CD1c-positive myeloid dendritic cell (primary cell): ENCODE data around the gene NDUFS6.
"Not testable (repeated sequence)": the region's sequence is repeated elsewhere in the genome, so short reads cannot be mapped to it uniquely, and the experiment has no call there.

ENCODE experiments used
- DNase-seq: peaks from one replicate; pipeline ENCODE4 v3.0.0-alpha.2; 2016; ENCODE audit errors: extremely low spot score

Gene NDUFS6

GRCh38 chr5:1782385-1783215 is 18.6 kb upstream of the NDUFS6 start:
- no peak for DNase-seq

- no peak for DNase-seq
Measured at GRCh38 chr5:1783216-1783554, 18.0 kb upstream of the NDUFS6 start.

GRCh38 chr5:1784197-1785050 is 16.8 kb upstream of the NDUFS6 start:
- no peak for DNase-seq

- no peak for DNase-seq
Measured at GRCh38 chr5:1785062-1785461, 16.1 kb upstream of the NDUFS6 start.

- DNase-seq, result no peak
Measured at GRCh38 chr5:1785984-1786383, 15.2 kb upstream of the NDUFS6 start.

GRCh38 chr5:1786621-1787471 is 14.4 kb upstream of the NDUFS6 start:
- DNase-seq, result no peak

GRCh38 chr5:1787472-1788047 is 13.6 kb upstream of the NDUFS6 start:
- DNase-seq, result no peak

- DNase-seq, result no peak
Measured at GRCh38 chr5:1788200-1788599, 13.0 kb upstream of the NDUFS6 start.

- no peak for DNase-seq
Measured at GRCh38 chr5:1788828-1789227, 12.4 kb upstream of the NDUFS6 start.

GRCh38 chr5:1789438-1789833 is 11.8 kb upstream of the NDUFS6 start:
- DNase-seq, result not testable (repeated sequence)

- DNase-seq, result no peak
Measured at GRCh38 chr5:1789834-1790471, 11.3 kb upstream of the NDUFS6 start.

GRCh38 chr5:1791176-1791575 is 10.0 kb upstream of the NDUFS6 start:
- DNase-seq, result no peak

GRCh38 chr5:1792842-1793266 is 8.4 kb upstream of the NDUFS6 start:
- DNase-seq, result peak; percentile 33

GRCh38 chr5:1793301-1793740 is 7.9 kb upstream of the NDUFS6 start:
- peak; percentile 5 for DNase-seq

GRCh38 chr5:1793966-1794900 is 7.0 kb upstream of the NDUFS6 start:
- no peak for DNase-seq

- DNase-seq, result no peak
Measured at GRCh38 chr5:1794901-1795290, 6.3 kb upstream of the NDUFS6 start.

GRCh38 chr5:1795506-1795905 is 5.7 kb upstream of the NDUFS6 start:
- no peak for DNase-seq

- no peak for DNase-seq
Measured at GRCh38 chr5:1795931-1796330, 5.3 kb upstream of the NDUFS6 start.

- DNase-seq, result no peak
Measured at GRCh38 chr5:1796371-1797102, 4.7 kb upstream of the NDUFS6 start.
